Tibial artery (tissue), 4 donors: Measurements from ENCODE around the gene RALA.

Experiments used
- DNase-seq, 2 donors: peaks; one replicate each; pipeline ENCODE4 v3.0.0-alpha.2; 2019
- H3K27ac ChIP-seq, 2 donors: fragments of 200-600 bp; sonication (generic) in 1 of 2; 1 replicate in 1 of 2; 2 replicates in 1 of 2; pipeline ENCODE4 v1.5.1; 2018 to 2019; ENCODE audit warnings: mild to moderate bottlenecking in 1 of 2
- H3K27me3 ChIP-seq, 2 donors: fragments of 200-600 bp; sonication (generic) in 1 of 2; one replicate each; pipeline versions ENCODE4 v1.5.1 to v1.6.0; 2016 to 2019
- H3K36me3 ChIP-seq, 3 donors: fragments of 200-600 bp; sonication (generic) in 2 of 3; one replicate each; pipeline ENCODE4 v1.5.1; 2016 to 2019; ENCODE audit warnings: mild to moderate bottlenecking in 2 of 3
- H3K4me1 ChIP-seq, 4 donors: fragments of 200-600 bp; sonication (generic) in 2 of 4; 1 replicate in 3 of 4; 2 replicates in 1 of 4; pipeline ENCODE4 v1.5.1; 2016 to 2019
- H3K4me3 ChIP-seq, 2 donors: fragments of 200-600 bp; sonication (generic) in 1 of 2; 1 replicate in 1 of 2; 2 replicates in 1 of 2; pipeline ENCODE4 v1.5.1; 2018 to 2019; ENCODE audit warnings: mild to moderate bottlenecking in 2 of 2
- H3K9me3 ChIP-seq, 3 donors: fragments of 200-600 bp; sonication (generic) in 1 of 3; one replicate each; pipeline ENCODE4 v1.5.1; 2016 to 2019
- CTCF ChIP-seq, 2 experiments: fragments of 200-600 bp in 1 of 2; fragments of 450-650 bp in 1 of 2; IDR thresholded peaks; one replicate each; pipeline ENCODE4 v1.5.1; 2017 to 2019; ENCODE audit warnings: antibody characterized with exemption in 2 of 2, mild to moderate bottlenecking in 1 of 2, moderate library complexity in 1 of 2
- intact Hi-C: fragments of 100-400 bp; cut with DNase I; formaldehyde crosslinking; loops from one replicate; pipeline ENCODE4 v1.15.0; 2023; ENCODE audit warnings: low total_unique reads

The RALA gene

DNA sequence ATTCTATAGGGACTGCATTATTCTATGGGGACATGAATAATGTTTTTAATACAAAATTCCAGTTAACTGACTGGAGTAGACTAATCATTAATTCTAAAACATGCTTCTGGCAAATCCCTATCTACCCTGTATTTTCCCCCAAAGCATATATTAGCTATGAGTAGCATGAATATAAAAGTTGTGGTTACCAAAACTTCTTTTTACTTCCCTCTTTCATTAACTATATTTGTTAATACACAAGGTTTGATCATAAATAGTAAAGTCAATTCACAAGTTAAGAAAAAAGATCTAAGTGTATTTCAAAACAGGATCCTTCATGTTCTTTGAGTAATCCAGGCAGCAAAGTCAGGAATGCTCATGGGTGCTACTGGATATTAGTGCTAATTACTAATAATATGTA is 2.9 kb upstream of the RALA start:
- Histone ChIP-seq H3K4me3 (no peak overlapping the region), H3K27ac (no peak overlapping the region), H3K4me1 (peaks cover 0 to 23% (median 14%) of the 10 kb centered on the region in 4 donors), H3K36me3 (no peaks in the 10 kb centered on the region), H3K27me3 (no peaks in the 10 kb centered on the region), H3K9me3 (no peaks in the 10 kb centered on the region)
- no peak for DNase-seq
- TF ChIP-seq CTCF (IDR thresholded peaks at IDR 0.05) = no peak
- intact Hi-C loops = no loop called here

DNA sequence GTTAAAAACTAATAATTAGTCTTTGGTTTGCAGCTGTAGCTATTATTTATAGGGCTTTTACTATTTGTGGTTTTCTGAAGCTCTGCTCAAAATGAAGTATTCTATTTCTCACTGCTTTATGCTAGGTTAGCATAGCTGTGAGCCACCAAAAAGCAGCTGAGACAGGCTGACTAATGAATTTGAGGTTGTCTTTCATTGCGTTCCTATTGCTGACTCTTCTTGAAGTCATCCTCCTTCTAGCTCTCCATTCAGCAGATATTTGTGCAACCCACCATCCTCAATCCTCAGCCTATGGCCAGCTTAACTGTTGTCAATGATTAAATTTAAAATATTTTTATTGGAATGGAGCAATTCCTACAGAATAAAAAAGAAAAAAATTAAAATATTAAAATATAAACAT is 2.1 kb upstream of the RALA start:
- TF ChIP-seq CTCF (IDR thresholded peaks at IDR 0.05) = no peak

GRCh38 chr7:39621784-39622411 is 1.5 kb upstream of the RALA start:
- H3K27me3 ChIP-seq = no peaks in the 10 kb centered on the region
- no peak overlapping the region for H3K4me3 ChIP-seq
- H3K36me3 ChIP-seq = no peaks in the 10 kb centered on the region
- intact Hi-C loops = no loop called here
- TF ChIP-seq CTCF (IDR thresholded peaks at IDR 0.05) = no peak
- H3K4me1 ChIP-seq = peaks cover 0 to 35% (median 17%) of the 10 kb centered on the region in 4 donors
- H3K27ac ChIP-seq = no peak overlapping the region
- no peaks in the 10 kb centered on the region for H3K9me3 ChIP-seq
- DNase-seq = no peak

More for the DNA sequence above, 2.1 kb upstream of the RALA start:
- no peak for DNase-seq
- H3K36me3 ChIP-seq = no peaks in the 10 kb centered on the region
- H3K4me3 ChIP-seq = no peak overlapping the region
- H3K4me1 ChIP-seq = peaks cover 0 to 31% (median 17%) of the 10 kb centered on the region in 4 donors
- H3K9me3 ChIP-seq = no peaks in the 10 kb centered on the region
- intact Hi-C loops = no loop called here
- H3K27ac ChIP-seq = no peak overlapping the region
- no peaks in the 10 kb centered on the region for H3K27me3 ChIP-seq

GRCh38 chr7:39622609-39623008 is 763 bp upstream of the RALA start:
- no peaks in the 10 kb centered on the region for H3K9me3 ChIP-seq
- peak overlapping the region; percentile 80 to 86 for H3K27ac ChIP-seq
- H3K27me3 ChIP-seq = no peaks in the 10 kb centered on the region
- intact Hi-C loops = no loop called here
- peaks cover 0 to 35% (median 17%) of the 10 kb centered on the region in 4 donors for H3K4me1 ChIP-seq
- no peak for TF ChIP-seq CTCF (IDR thresholded peaks at IDR 0.05)
- H3K4me3 ChIP-seq = peak overlapping the region; percentile 71 to 98
- no peaks in the 10 kb centered on the region for H3K36me3 ChIP-seq
- DNase-seq = peak in 1 of 2 donors; percentile 20

DNA sequence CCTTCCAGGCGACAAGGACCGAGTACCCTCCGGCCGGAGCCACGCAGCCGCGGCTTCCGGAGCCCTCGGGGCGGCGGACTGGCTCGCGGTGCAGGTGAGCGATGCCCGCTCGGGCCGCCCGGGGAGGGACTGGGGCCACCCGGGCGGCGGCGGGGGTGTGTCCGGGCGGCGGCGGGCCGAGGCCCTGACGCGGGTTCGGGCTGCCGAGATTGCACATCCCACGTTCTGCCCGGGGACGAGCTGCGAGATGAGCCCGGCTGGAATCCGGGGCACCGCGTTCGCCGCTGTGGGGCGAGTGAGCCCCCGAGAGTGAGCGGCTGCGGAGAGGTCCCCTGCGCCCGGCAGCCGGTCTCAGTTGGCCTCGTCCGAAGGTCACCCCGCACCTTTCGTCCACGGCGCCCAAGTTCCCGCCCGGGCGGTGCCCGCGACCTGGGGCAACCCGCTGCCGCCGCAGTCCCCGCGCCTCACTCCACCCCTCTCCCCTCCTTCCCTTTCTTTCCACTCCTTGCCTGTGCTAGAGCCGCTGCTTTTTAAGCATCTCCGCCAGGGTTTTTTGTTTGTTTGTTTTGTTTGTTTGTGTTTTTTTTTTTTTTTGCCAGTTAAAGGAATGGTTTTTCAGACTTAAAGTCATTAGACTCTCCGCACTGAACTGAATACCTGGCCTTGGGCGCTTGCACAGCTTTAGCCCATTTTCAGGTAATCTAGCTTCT is 515 bp downstream of the RALA start:
- no peak for DNase-seq
- no peaks in the 10 kb centered on the region for H3K36me3 ChIP-seq
- H3K27ac ChIP-seq = peak overlapping the region; percentile 80 to 86
- peak in 1 of 2 experiments; percentile 1 for TF ChIP-seq CTCF (IDR thresholded peaks at IDR 0.05)
- H3K4me3 ChIP-seq = peak overlapping the region; percentile 71 to 98
- H3K27me3 ChIP-seq = no peaks in the 10 kb centered on the region
- intact Hi-C loops = no loop called here
- peaks cover 0 to 35% (median 17%) of the 10 kb centered on the region in 4 donors for H3K4me1 ChIP-seq
- no peaks in the 10 kb centered on the region for H3K9me3 ChIP-seq
